ENCODE data around the gene C1orf87.

Gene C1orf87

DNA sequence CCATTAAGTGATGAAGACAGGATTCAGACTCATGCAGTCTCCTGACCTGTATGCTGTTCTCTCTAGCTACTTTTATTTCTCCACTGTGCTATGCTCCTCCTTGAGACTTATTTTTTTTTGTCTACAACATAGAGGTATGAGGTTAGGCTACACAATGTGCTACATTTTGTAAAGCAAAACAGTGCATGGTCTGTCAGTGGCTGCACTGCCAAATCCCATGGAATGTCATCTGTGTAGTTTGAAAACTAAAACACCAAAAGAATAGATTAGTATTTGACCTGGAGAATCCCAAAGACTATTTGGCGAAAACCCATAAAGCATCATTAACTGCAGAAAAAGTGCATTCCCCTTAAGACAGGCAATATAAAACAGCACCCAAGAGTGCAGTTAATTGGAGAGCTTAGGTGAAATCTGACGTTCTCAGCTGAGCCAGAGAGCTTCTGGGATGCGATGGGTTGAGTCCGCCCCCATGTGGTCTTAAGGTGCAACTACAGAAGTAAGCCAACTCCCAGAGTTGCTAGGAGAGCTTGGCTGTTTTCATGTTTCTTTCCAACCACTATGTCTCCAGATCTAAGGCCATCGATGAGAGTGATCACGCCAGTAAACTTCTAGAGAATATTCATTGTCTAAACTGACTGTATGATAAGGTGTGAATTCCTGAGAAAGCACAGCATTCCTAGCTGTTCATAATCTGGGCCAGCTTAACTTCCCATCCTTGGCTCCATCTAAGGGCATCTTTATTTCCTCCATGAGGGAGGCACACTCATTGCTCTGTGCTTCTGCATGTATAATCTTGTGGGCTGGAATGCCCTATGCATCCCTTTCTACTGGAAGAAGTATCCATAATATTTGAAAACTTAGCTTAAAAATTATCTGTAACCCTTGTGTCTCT, 126.3 kb downstream of the C1orf87 start:
- peak; percentile 29 for DNase-seq (ENCODE audit: low read depth)

DNA sequence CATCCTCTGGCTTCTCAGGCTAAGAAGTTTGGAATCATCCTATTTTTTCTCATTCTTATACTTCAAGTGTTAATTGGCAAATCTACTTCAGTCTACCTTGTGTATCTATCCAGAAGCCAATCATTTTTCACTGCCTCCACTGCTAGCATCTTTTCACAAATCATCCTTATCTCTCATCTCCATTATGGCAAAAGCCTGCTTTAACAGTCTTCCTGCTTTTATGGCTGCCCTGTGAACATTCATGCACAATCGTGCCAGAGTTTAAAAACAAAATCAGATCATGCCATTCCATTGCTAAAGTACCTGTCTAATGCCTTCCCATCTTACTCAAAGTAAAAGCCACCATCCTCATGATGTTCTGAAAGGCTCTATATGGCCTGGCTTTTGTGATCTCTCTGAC, 127.8 kb downstream of the C1orf87 start:
- no peak for DNase-seq (ENCODE audit: low read depth)

Data from activated T-cell treated with anti-CD3 and anti-CD28 coated beads for 1 hour (primary cell).